ENCODE measurements around the gene DCBLD1.

GRCh38 chr6:117497237-117497636, 14.8 kb downstream of the DCBLD1 start:
- TF ChIP-seq CTCF (conservative IDR thresholded peaks at IDR 0.05 in 1 of 2, IDR thresholded peaks at IDR 0.05 in 1 of 2; ENCODE audit: low read depth in 1 of 2, low read length in 2 of 2) (no peak), EZH2 (IDR thresholded peaks at IDR 0.05; ENCODE audit: low read length, missing control alignments) (no peak)
